Activated T-helper 9 cell treated with anti-CD3 and anti-CD28 coated beads, Interleukin-2, amount 50 U/mL, for 16 hours (primary cell): ENCODE data around the gene HBD.
"Not testable (repeated sequence)": the region's sequence is repeated elsewhere in the genome, so short reads cannot be mapped to it uniquely, and the experiment has no call there.

Experiments
- DNase-seq: peaks from one replicate; pipeline ENCODE4 v3.0.0-alpha.2; 2020; ENCODE audit warnings: low read depth

The HBD gene

GRCh38 chr11:5252919-5253265, 18.6 kb upstream of the HBD start:
- no peak for DNase-seq

GRCh38 chr11:5252192-5252918, 18.1 kb upstream of the HBD start:
- no peak for DNase-seq

GRCh38 chr11:5251746-5252145, 17.5 kb upstream of the HBD start:
- DNase-seq: no peak

- DNase-seq: no peak
These were observed 16.4 kb upstream of the HBD start for GRCh38 chr11:5250543-5251204.

GRCh38 chr11:5249807-5250396, 15.6 kb upstream of the HBD start, which contains the start of gene HBG1:
HBG1 (minus strand) TSS chr11:5249857; CDS start chr11:5249804, 53 bp downstream.
- DNase-seq: not testable (repeated sequence)

GRCh38 chr11:5248498-5248897, 14.2 kb upstream of the HBD start:
- not testable (repeated sequence) for DNase-seq

- no peak for DNase-seq
These were observed 13.3 kb upstream of the HBD start for GRCh38 chr11:5247472-5248192.

- no peak for DNase-seq
These were observed 12.6 kb upstream of the HBD start for GRCh38 chr11:5246772-5247471.

- DNase-seq: no peak
These were observed 10.9 kb upstream of the HBD start for GRCh38 chr11:5245155-5245554.

GRCh38 chr11:5243816-5244180, 9.5 kb upstream of the HBD start:
- DNase-seq: no peak

- DNase-seq: no peak
These were observed 8.9 kb upstream of the HBD start for GRCh38 chr11:5242933-5243815.

- DNase-seq: no peak
These were observed 7.9 kb upstream of the HBD start for GRCh38 chr11:5242208-5242607.

GRCh38 chr11:5241458-5241857, 7.2 kb upstream of the HBD start:
- DNase-seq: no peak

GRCh38 chr11:5240458-5240857, 6.2 kb upstream of the HBD start:
- DNase-seq: no peak

GRCh38 chr11:5240056-5240455, 5.8 kb upstream of the HBD start:
- no peak for DNase-seq

- DNase-seq: no peak
These were observed 4.8 kb upstream of the HBD start for GRCh38 chr11:5239046-5239445.

- DNase-seq: no peak
These were observed 4.2 kb upstream of the HBD start for GRCh38 chr11:5238486-5238885.

- no peak for DNase-seq
These were observed 3.1 kb upstream of the HBD start for GRCh38 chr11:5237420-5237819.

GRCh38 chr11:5235364-5236095, 1.2 kb upstream of the HBD start:
- DNase-seq: no peak

GRCh38 chr11:5233307-5233706, 976 bp downstream of the HBD start:
- DNase-seq: no peak

GRCh38 chr11:5232821-5233220, 1.5 kb downstream of the HBD start:
- no peak for DNase-seq
